Stomach (tissue), 4 donors: ENCODE measurements around the gene ITGAL.

ENCODE experiments used
- POLR2A ChIP-seq, 4 donors: fragments of 450-650 bp; IDR thresholded peaks; one replicate each; pipeline ENCODE4 v1.6.1; 2016; ENCODE audit warnings: antibody characterized with exemption in 4 of 4, control low read depth in 2 of 4, mild to moderate bottlenecking in 1 of 4, moderate library complexity in 1 of 4
- TF ChIP-seq, protein P1 (sequence below), 7 experiments: fragments of 450-650 bp in 4 of 7; fragments of 200-600 bp in 3 of 7; sonication (generic) in 3 of 7; IDR thresholded peaks; one replicate each; pipeline ENCODE4 v1.5.1; 2016 to 2019; ENCODE audit warnings: antibody characterized with exemption in 7 of 7, control low read depth in 2 of 7, mild to moderate bottlenecking in 1 of 7

DNA sequence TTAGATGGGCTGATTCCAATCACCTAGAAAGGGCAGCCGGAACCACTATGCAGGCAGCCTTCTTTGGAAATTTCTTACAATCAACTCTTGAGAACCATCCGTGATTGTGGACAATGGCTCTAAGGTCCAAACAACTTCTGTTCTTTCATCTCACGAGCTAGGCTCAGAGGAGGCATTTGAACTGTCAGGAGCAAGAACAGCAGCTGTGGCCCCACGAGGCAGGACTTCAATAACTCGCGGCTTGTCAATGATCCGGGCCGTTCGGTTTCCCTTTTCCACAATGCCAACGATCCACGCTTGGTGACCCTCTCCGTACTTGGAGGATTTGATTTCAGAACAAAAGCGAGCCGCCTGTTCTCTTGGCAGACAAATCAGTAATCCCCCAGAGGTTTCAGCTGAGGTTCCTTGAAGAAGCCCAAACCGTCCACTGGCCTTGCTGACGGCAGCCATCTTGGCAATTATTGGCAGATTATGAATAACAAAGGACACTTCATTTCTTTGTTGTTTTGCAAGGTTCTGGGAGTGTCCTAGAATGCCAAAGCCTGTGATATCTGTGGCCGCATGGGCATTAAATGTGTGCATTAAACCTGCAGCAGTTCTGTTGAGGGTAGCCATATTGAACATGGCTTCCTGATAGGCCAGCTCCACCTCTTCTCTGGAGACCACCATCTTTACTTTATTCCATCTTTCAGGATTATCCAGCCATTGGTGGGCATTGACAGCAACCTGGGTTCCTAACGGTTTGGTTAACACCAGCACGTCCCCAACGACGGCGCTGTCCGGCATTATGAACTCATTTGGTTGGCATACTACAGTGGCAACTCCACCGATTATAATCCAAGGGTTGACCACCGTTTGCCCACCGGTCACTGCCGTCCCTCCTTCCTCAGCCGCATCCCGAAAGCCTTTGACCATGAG is 28.1 kb upstream of the ITGAL start:
- TF ChIP-seq, protein P1, sequence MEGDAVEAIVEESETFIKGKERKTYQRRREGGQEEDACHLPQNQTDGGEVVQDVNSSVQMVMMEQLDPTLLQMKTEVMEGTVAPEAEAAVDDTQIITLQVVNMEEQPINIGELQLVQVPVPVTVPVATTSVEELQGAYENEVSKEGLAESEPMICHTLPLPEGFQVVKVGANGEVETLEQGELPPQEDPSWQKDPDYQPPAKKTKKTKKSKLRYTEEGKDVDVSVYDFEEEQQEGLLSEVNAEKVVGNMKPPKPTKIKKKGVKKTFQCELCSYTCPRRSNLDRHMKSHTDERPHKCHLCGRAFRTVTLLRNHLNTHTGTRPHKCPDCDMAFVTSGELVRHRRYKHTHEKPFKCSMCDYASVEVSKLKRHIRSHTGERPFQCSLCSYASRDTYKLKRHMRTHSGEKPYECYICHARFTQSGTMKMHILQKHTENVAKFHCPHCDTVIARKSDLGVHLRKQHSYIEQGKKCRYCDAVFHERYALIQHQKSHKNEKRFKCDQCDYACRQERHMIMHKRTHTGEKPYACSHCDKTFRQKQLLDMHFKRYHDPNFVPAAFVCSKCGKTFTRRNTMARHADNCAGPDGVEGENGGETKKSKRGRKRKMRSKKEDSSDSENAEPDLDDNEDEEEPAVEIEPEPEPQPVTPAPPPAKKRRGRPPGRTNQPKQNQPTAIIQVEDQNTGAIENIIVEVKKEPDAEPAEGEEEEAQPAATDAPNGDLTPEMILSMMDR (IDR thresholded peaks at IDR 0.05), result no peak
- no peak for TF ChIP-seq POLR2A (IDR thresholded peaks at IDR 0.05)
